WTC11 (cell line): Measurements from ENCODE around the gene APOL3. TPM values are rescaled to one million over a fixed set of nuclear protein-coding genes. Genes with fewer than 3 reads are reported as not detected.

Experiments used
- ATAC-seq: fragments of 200-7000 bp; cut with Tn5 transposase; 2 replicates; pipeline ENCODE4 v1.10.0; 2021; ENCODE audit warnings: mild to moderate bottlenecking, moderate library complexity
- CTCF ChIA-PET: fragments of 300-600 bp; sonication (Branson Sonifier 250); formaldehyde crosslinking; loops from one replicate; lab custom pipeline; 2021; ENCODE audit warnings: antibody characterized with exemption; lab: Charles Lee
- POLR2A ChIA-PET: fragments of 350-600 bp; sonication (Branson Sonifier 250); formaldehyde crosslinking; loops from one replicate; lab custom pipeline; 2021; ENCODE audit warnings: antibody characterized with exemption; lab: Charles Lee
- DNase-seq: peaks from one replicate; pipeline ENCODE4 v3.0.0; 2021; ENCODE audit warnings: low spot score
- H3K27ac Mint-ChIP-seq: 2 replicates; pipeline ENCODE4 v1.8.0; 2021; ENCODE audit warnings: mixed read lengths
- H3K27me3 Mint-ChIP-seq: 2 replicates; pipeline ENCODE4 v1.8.0; 2021; ENCODE audit warnings: low read depth, mild to moderate bottlenecking, moderate library complexity, mixed read lengths
- H3K36me3 Mint-ChIP-seq: 2 replicates; pipeline ENCODE4 v1.8.0; 2021; ENCODE audit warnings: mixed read lengths
- H3K4me1 Mint-ChIP-seq: 2 replicates; pipeline ENCODE4 v1.8.0; 2022; ENCODE audit warnings: mixed read lengths
- H3K4me3 Mint-ChIP-seq: 2 replicates; pipeline ENCODE4 v1.8.0; 2021; ENCODE audit warnings: mild to moderate bottlenecking, moderate library complexity, mixed read lengths
- H3K9me3 Mint-ChIP-seq: 2 replicates; pipeline ENCODE4 v1.8.0; 2021; ENCODE audit warnings: mixed read lengths
- ATF3 ChIP-seq: sonication (generic); formaldehyde crosslinking; conservative IDR thresholded peaks from 2 replicates; pipeline ENCODE4 v1.8.1; 2022; ENCODE audit warnings: mild to moderate bottlenecking, missing genetic modification reagents
- CDX4 ChIP-seq: fragments of 250-450 bp; sonication (Bioruptor Pico); IDR thresholded peaks from 2 replicates; pipeline ENCODE4 v1.9.0; 2021; ENCODE audit warnings: moderate library complexity, mild to moderate bottlenecking, inconsistent platforms, borderline replicate concordance
- E2F1 ChIP-seq: sonication (generic); formaldehyde crosslinking; IDR thresholded peaks from 2 replicates; pipeline ENCODE4 v1.8.0; 2022; ENCODE audit warnings: mild to moderate bottlenecking, missing genetic modification reagents
- ERG ChIP-seq: fragments of 250-450 bp; sonication (Bioruptor Pico); IDR thresholded peaks from 2 replicates; pipeline ENCODE4 v1.8.0; 2021; ENCODE audit warnings: mild to moderate bottlenecking
- ESRRA ChIP-seq: sonication (generic); formaldehyde crosslinking; IDR thresholded peaks from 2 replicates; pipeline ENCODE4 v1.8.1; 2022; ENCODE audit warnings: mild to moderate bottlenecking, missing genetic modification reagents, borderline replicate concordance
- FOXP4 ChIP-seq: sonication (generic); formaldehyde crosslinking; IDR thresholded peaks from 2 replicates; pipeline ENCODE4 v1.8.0; 2022; ENCODE audit warnings: mild to moderate bottlenecking, missing genetic modification reagents
- RELA ChIP-seq: sonication (generic); formaldehyde crosslinking; IDR thresholded peaks from 2 replicates; pipeline ENCODE4 v1.8.1; 2022; ENCODE audit warnings: missing genetic modification reagents, mild to moderate bottlenecking, borderline replicate concordance
- SP1 ChIP-seq: sonication (generic); formaldehyde crosslinking; conservative IDR thresholded peaks from 2 replicates; pipeline ENCODE4 v1.8.1; 2022; ENCODE audit warnings: missing genetic modification reagents
- TEAD4 ChIP-seq: sonication (generic); formaldehyde crosslinking; IDR thresholded peaks from 2 replicates; pipeline ENCODE4 v1.8.0; 2022; ENCODE audit warnings: mild to moderate bottlenecking, missing genetic modification reagents
- USF2 ChIP-seq: sonication (generic); formaldehyde crosslinking; IDR thresholded peaks from 2 replicates; pipeline ENCODE4 v1.8.1; 2023; ENCODE audit warnings: mild to moderate bottlenecking, missing genetic modification reagents, moderate library complexity
- ZNF219 ChIP-seq: sonication (generic); formaldehyde crosslinking; IDR thresholded peaks from 2 replicates; pipeline ENCODE4 v1.8.0; 2023; ENCODE audit warnings: missing genetic modification reagents, mild to moderate bottlenecking, borderline replicate concordance
- ZNF263 ChIP-seq: sonication (generic); formaldehyde crosslinking; IDR thresholded peaks from 2 replicates; pipeline ENCODE4 v1.8.1; 2022; ENCODE audit warnings: low read depth, mild to moderate bottlenecking, moderate library complexity, missing genetic modification reagents
- ZNF281 ChIP-seq: sonication (generic); formaldehyde crosslinking; IDR thresholded peaks from 2 replicates; pipeline ENCODE4 v1.8.0; 2023; ENCODE audit warnings: mild to moderate bottlenecking, missing genetic modification reagents
- ZNF317 ChIP-seq: sonication (generic); formaldehyde crosslinking; IDR thresholded peaks from 2 replicates; pipeline ENCODE4 v1.8.1; 2023; ENCODE audit warnings: low read depth, mild to moderate bottlenecking, moderate library complexity, missing genetic modification reagents, borderline replicate concordance
- total RNA-seq: library from RNA; stranded (reverse); gene quantifications from 3 replicates; pipeline ENCODE4 v1.2.3, GENCODE V29; 2021

APOL3 gene
- total RNA-seq, 1 experiment from 2014 or later = 0.26 TPM

- no peak for DNase-seq
- no peaks in the 10 kb centered on the region for H3K9me3 Mint-ChIP-seq
- ChIA-PET POLR2A (no interaction called here), CTCF (interaction anchor here (0.6 to 3.0 kb wide), 3 partner anchors 40 to 287 kb away, joined by 3 to 16 read pairs (median 4); partner anchors contain the start of gene APOL2)
- no peak overlapping the region for H3K27ac Mint-ChIP-seq
- H3K36me3 Mint-ChIP-seq = no peaks in the 10 kb centered on the region
- no peak for ATAC-seq
- H3K4me3 Mint-ChIP-seq = no peak overlapping the region
- peaks cover 50% of the 10 kb centered on the region for H3K4me1 Mint-ChIP-seq
- TF ChIP-seq RELA = no peak
- TF ChIP-seq ATF3 (CRISPR knock-in tag) = no peak
- no peak for TF ChIP-seq E2F1
- no peak for TF ChIP-seq TEAD4 (CRISPR knock-in tag)
- no peak for TF ChIP-seq ZNF317 (CRISPR knock-in tag)
- no peak for TF ChIP-seq ZNF281
- TF ChIP-seq USF2 = no peak
- TF ChIP-seq ZNF219 (CRISPR knock-in tag) = no peak
- TF ChIP-seq ESRRA (CRISPR knock-in tag) = no peak
- no peak for TF ChIP-seq ERG
- no peak for TF ChIP-seq SP1 (CRISPR knock-in tag)
- TF ChIP-seq ZNF263 (CRISPR knock-in tag) = no peak
- peaks cover 3% of the 10 kb centered on the region for H3K27me3 Mint-ChIP-seq
These were observed 38.5 kb upstream of the APOL3 start for GRCh38 chr22:36199001-36199551.

- H3K36me3 Mint-ChIP-seq = no peaks in the 10 kb centered on the region
- TF ChIP-seq FOXP4 (CRISPR knock-in tag) (no peak), ATF3 (CRISPR knock-in tag) (no peak), CDX4 (CRISPR knock-in tag) (no peak), USF2 (no peak)
- TF ChIP-seq, all 79 proteins: peak for 0
- DNase-seq (no peak), ATAC-seq (no peak)
- H3K9me3 Mint-ChIP-seq = no peaks in the 10 kb centered on the region
- H3K4me3 Mint-ChIP-seq = no peak overlapping the region
- peaks cover 3% of the 10 kb centered on the region for H3K27me3 Mint-ChIP-seq
- ChIA-PET POLR2A (no interaction called here), CTCF (interaction anchor here (0.6 to 3.0 kb wide), 5 partner anchors 40 to 288 kb away, joined by 3 to 16 read pairs (median 3); partner anchors contain the start of gene APOL2)
- peaks cover 45% of the 10 kb centered on the region for H3K4me1 Mint-ChIP-seq
- H3K27ac Mint-ChIP-seq = 0 out of 2 replicates have a peak overlapping the region, but pooled peaks have one; percentile 22
These were observed 38.0 kb upstream of the APOL3 start for GRCh38 chr22:36198536-36198935.
